Measurements from ENCODE around the gene CHST13. TPM values are rescaled to one million over a fixed set of nuclear protein-coding genes. Genes with fewer than 3 reads are reported as not detected.

Gene CHST13
- total and polyA plus RNA-seq, 7 donors = 0.25 to 0.66 (median 0.53) TPM; not detected in 3

GRCh38 chr3:126540951-126541627 is 17.1 kb downstream of the CHST13 start:
- intact Hi-C loops (cut with DNase I) = no loop called here
- WGBS, 2 donors = 68 to 73% methylated on average over 24 of the region's 24 CpGs
- TF ChIP-seq POLR2A (IDR thresholded peaks at IDR 0.05) (no peak), POLR2AphosphoS5 (IDR thresholded peaks at IDR 0.05) (no peak), CTCF (IDR thresholded peaks at IDR 0.05) (no peak)
- DNase-seq = peak; percentile 45
- no peaks in the 10 kb centered on the region for H3K36me3 ChIP-seq
- no peaks in the 10 kb centered on the region for H3K9me3 ChIP-seq
- peaks cover 0 to 9% (median 0%) of the 10 kb centered on the region in 4 donors for H3K4me1 ChIP-seq
- no peak overlapping the region for H3K27ac ChIP-seq
- H3K27me3 ChIP-seq = peaks cover 11 to 57% (median 24%) of the 10 kb centered on the region in 3 donors
- H3K4me3 ChIP-seq = no peak overlapping the region

GRCh38 chr3:126541628-126542339 is 17.8 kb downstream of the CHST13 start:
- H3K4me3 ChIP-seq = no peak overlapping the region
- no peaks in the 10 kb centered on the region for H3K9me3 ChIP-seq
- TF ChIP-seq POLR2AphosphoS5 (IDR thresholded peaks at IDR 0.05) (no peak), EP300 (IDR thresholded peaks at IDR 0.05) (no peak), CTCF (IDR thresholded peaks at IDR 0.05) (no peak), POLR2A (IDR thresholded peaks at IDR 0.05) (no peak)
- peaks cover 0 to 9% (median 0%) of the 10 kb centered on the region in 4 donors for H3K4me1 ChIP-seq
- WGBS, 2 donors = 82 to 91% methylated on average over 101 of the region's 101 CpGs
- no peaks in the 10 kb centered on the region for H3K36me3 ChIP-seq
- peaks cover 11 to 54% (median 24%) of the 10 kb centered on the region in 3 donors for H3K27me3 ChIP-seq
- DNase-seq = peak; percentile 60
- H3K27ac ChIP-seq = no peak overlapping the region
- intact Hi-C loops (cut with DNase I) = no loop called here

GRCh38 chr3:126542340-126543241 is 18.6 kb downstream of the CHST13 start:
- no peak overlapping the region for H3K27ac ChIP-seq
- H3K36me3 ChIP-seq = no peaks in the 10 kb centered on the region
- intact Hi-C loops (cut with DNase I) = no loop called here
- H3K4me3 ChIP-seq = no peak overlapping the region
- peaks cover 0 to 9% (median 0%) of the 10 kb centered on the region in 4 donors for H3K4me1 ChIP-seq
- no peaks in the 10 kb centered on the region for H3K9me3 ChIP-seq
- peaks cover 11 to 46% (median 24%) of the 10 kb centered on the region in 3 donors for H3K27me3 ChIP-seq
- 91 to 93% methylated on average over 57 of the region's 57 CpGs for WGBS, 2 donors
- DNase-seq = peak; percentile 62
- no peak for TF ChIP-seq POLR2AphosphoS5 (IDR thresholded peaks at IDR 0.05)
- no peak for TF ChIP-seq CTCF (IDR thresholded peaks at IDR 0.05)
- no peak for TF ChIP-seq POLR2A (IDR thresholded peaks at IDR 0.05)
- no peak for TF ChIP-seq EP300 (IDR thresholded peaks at IDR 0.05)

- peak; percentile 58 for DNase-seq
- Histone ChIP-seq H3K36me3 (no peaks in the 10 kb centered on the region), H3K4me1 (peaks cover 0 to 9% (median 0%) of the 10 kb centered on the region in 4 donors), H3K4me3 (no peak overlapping the region), H3K27ac (no peak overlapping the region), H3K9me3 (no peaks in the 10 kb centered on the region), H3K27me3 (peaks cover 11 to 45% (median 24%) of the 10 kb centered on the region in 3 donors)
- intact Hi-C loops (cut with DNase I) = no loop called here
- TF ChIP-seq POLR2AphosphoS5 (IDR thresholded peaks at IDR 0.05) (no peak), CTCF (IDR thresholded peaks at IDR 0.05) (no peak), POLR2A (IDR thresholded peaks at IDR 0.05) (no peak), EP300 (IDR thresholded peaks at IDR 0.05) (no peak)
- 92 to 95% methylated on average over 2 of the region's 2 CpGs for WGBS, 2 donors
Observed at GRCh38 chr3:126543457-126544061, 19.6 kb downstream of the CHST13 start.

Data from sigmoid colon (tissue), 7 donors.